HG02610 (cell line): ENCODE data around the gene NCLN.
"Not testable (repeated sequence)": the region's sequence is repeated elsewhere in the genome, so short reads cannot be mapped to it uniquely, and the experiment has no call there.

Source experiments
- ATAC-seq: cut with Tn5 transposase; IDR thresholded peaks from one replicate; pipeline ENCODE4 v1.9.1; 2021; ENCODE audit warnings: mild to moderate bottlenecking, moderate library complexity; ENCODE audit not compliant: unreplicated experiment

NCLN gene

DNA sequence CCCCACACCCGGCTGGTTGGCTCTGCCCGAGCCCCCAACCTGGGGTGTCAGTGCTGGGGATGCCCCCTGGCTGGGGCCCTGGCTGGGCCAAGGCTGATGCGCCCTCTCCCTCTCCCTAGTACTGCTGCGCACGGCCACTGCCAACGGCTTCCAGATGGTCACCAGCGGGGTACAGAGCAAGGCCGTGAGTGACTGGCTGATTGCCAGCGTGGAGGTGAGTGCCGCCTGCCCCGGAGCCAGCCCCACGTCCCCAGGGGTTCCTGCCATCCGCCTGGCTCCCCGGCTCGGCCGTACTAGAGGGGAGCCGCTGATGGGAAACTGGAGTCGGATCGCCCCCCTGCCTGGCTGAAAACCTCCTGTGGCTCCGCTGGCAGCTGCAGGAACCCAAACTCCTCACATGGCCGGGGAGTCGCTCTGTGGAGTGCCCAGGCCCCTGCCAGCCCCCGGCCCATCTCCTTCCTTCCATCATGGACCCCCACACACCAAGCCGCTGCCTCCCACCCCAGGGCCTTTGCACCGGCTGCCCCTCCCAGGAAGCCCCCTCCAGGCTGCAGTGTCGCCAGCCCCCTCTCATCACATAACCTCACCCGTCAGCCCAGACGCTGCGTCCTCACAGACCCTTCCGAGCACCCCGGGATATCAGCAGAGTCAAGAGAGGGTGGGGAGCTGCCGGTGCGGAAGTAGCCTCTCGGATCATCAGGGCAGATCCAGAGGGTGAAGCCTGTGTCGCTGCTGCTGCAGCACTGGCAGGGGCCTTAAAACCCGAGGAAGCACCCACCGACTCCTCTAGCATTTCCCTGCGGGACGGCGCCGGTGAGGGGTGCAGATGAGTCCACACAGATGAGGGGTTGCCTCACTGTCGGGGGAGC lies 10.6 kb downstream of the NCLN start:
- ATAC-seq, result no peak

- ATAC-seq, result no peak
Observed at GRCh38 chr19:3196933-3197205, 11.1 kb downstream of the NCLN start.

DNA sequence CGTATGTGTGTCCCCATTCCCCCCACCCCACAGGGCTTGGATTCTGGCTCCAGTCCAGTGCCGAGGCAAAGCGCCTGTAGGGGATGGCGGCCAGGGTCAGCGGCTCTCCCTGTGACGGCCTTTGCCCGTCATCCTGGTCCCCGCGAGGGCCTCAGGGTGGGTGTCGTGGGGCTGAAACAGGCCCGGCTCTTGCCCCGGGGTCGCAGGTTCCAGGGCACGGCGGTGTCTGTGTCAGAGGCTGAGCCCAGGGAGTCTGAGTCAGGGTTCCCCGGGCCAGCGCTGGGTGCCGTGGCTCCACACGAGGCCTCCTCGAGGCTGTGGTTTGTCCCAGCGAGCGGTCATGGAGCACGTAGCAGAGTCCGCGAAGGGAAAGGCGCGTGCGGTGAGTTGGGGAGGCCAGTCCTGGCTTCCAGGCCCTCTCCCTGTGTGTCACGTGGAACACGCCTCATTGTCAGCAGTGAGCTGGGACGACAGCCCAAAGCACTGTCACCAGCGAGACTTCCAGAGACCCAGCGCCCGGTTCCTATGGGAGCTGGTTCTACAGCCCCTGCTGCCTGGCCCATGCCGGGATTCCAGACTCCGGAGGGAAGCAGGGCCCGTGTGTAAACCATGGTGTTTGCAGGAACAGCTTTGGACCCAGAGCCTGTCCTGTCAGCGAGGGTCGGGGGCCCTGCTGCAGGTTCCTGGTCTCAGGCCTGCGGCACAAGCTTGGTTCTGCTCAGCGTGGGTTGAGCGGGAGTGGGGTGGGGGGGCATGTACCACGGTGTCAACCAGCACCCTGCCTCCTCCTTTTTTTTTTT lies 13.4 kb downstream of the NCLN start:
- no peak for ATAC-seq

GRCh38 chr19:3201072-3201700 lies 15.5 kb downstream of the NCLN start:
- ATAC-seq, result no peak

DNA sequence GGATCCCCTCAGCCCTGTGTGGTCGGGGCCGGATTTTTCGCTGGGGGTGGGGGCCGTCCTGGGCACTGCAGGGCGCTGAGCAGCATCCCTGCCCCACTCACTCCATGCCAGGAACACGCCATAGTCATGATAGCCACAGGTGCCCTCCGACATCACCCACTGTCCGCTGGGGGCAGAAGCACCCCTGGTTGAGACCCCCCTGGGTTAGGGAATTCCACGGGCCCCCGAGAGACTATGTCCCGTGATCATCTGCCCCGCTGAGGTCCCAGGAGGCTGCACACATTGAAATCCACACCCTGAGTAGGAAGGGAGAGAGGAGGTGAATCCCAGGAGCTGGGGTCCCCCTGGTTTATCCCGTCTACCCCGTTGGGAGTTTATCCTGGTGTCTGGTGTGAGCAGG lies 16.2 kb downstream of the NCLN start:
- ATAC-seq, result no peak

DNA sequence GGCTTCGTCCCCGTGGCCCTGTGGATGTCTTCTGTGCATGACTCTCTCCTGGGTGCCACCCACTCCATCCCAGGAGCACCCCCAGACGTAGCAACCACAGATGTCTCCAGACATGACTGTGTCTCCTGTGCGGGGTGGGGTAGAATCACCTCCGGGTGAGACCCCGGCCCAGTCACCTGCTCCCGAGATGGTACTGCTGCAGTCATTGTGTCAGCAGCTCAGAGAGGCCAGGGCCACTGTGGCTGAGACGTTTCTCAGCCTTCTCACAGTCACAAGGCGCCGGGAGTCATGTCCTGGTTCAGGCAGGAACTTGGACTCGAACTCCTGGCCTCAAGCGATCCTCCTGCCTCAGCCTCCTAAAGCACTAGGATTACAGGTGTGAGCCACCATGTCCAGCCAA lies 16.6 kb downstream of the NCLN start:
- ATAC-seq, result no peak

GRCh38 chr19:3202895-3203294 lies 17.2 kb downstream of the NCLN start:
- ATAC-seq, result not testable (repeated sequence)

DNA sequence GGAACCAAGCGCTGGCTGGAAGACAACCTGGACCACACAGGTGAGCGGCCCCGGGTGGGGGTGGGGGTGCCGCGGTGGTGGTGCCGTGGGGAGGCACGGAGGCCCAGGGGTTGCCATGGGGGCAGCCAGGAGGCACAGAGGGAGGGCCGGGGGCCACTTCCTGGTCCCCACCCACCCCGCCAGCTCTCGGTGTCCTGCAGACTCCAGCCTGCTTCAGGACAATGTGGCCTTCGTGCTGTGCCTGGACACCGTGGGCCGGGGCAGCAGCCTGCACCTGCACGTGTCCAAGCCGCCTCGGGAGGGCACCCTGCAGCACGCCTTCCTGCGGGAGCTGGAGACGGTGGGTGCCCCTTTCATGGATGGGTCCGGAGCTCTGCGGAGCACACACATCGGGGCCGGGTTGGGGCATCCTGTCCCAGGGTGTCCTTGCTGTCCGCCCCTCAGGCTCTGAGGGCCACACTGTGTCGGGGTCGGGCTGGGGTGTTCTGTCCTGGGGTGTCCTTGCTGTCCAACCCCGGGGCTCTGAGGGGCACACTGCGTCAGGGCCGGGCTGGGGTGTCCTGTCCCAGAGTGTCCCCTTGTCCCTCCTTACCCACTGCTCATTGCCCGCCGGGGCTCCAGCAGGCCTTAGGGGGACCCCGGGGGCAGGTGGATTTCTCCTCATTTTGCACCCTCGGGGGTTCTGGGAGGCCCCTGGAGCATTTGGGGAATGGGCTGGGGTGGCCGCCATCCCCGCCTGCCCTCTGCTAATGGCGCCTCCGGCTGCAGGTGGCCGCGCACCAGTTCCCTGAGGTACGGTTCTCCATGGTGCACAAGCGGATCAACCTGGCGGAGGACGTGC lies 18.3 kb downstream of the NCLN start:
- no peak for ATAC-seq

- no peak for ATAC-seq
Observed at GRCh38 chr19:3204646-3205275, 19.0 kb downstream of the NCLN start.

DNA sequence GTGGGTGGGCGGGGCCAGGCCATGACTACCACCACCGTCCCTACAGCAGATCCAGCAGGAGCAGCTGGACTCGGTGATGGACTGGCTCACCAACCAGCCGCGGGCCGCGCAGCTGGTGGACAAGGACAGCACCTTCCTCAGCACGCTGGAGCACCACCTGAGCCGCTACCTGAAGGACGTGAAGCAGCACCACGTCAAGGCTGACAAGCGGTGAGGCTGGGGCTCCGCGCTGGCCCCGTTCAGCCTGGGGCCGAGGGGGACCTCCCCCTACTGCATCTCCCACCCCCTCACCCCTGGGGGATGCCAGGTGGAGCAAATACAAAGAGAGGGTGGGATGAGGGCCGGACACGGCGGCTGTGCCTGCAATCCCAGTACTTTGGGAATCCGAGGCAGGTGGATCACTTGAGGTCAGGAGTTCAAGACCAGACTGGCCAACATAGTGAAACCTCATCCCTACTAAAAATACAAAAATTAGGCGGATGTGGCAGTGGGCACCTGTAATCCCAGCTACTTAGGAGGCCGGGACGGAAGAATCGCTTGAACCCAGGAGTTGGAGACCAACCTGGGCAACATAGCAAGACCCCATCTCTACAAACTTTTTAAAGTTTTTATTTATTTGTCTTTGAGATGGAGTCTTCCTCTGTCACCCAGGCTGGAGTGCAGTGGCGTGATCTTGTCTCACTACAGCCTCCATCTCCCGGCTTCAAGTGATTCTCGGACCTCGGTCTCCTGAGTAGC lies 20.7 kb downstream of the NCLN start:
- ATAC-seq, result no peak

GRCh38 chr19:3207461-3208242 lies 21.9 kb downstream of the NCLN start:
- no peak for ATAC-seq

GRCh38 chr19:3208317-3209207 lies 22.8 kb downstream of the NCLN start:
- ATAC-seq, result no peak

DNA sequence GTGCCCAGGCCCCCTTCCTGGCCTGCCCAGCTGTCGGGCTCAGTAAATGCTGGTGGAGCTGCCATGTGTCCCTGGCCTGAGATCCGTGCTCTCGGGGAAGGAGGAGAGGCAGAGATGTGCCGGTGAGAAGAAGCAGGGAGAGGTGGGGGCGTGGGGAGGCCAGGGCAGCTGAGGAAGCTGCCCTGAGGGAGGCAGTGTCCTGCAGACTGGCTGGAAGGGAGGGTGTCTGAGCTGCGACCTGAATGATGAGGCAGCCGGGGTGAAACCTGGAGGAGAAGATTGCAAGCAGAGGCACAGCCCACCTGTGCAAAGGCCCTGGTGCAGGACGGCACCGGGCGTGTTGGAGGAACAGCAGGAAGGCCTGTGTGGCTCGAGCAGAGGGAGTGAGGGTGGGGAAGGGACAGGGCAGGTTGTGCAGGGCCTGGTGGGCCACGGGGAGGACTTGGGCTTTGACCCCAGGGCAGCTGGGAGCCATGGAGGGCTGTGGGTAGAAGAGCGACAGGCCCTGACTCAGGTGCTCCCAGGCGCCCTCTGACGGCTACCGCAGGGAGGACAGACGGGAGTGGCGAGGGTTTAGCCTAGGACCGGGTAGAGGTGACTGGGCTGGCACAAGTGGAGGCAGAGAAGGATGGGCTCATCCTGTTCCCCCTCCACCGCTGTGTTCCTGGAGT lies 24.8 kb downstream of the NCLN start:
- no peak for ATAC-seq

DNA sequence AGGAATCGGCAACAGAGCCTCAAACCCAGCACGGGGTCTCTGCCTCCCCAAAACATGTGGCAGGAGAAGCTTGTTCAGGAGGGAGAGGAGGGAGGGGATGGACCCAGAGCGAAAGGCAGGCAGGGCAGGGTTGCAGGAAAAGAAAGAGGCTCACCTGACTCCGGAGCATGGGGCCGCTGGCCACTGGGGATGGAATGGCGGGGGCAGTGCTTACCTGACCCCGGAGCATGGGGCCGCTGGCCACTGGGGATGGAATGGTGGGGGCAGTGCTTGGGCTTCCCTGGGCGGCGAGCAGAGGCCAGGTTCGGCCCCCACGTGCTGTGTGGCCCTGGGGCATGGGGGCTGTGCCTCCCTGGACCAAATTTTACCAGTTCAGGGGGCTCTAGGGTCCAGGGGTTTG lies 25.5 kb downstream of the NCLN start:
- ATAC-seq, result no peak

DNA sequence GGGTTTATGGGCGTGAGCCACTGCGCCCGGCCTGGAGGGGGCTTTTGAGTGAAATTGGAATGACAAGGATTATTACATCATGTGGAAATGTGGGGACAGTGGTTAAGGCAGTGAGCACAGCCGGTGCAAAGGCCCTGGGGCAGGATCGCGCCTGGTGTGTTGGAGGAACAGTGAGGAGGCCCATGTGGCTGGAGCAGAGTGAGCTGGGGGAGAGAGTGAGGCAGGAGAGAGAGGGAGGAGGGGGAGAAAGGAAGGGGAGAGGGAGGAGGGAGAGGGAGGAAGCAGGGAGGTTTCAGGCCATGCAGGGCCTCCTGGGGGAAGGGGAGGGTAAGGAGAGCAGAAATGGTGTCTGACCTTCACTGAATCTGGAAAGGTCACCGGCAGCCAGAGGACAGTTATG lies 27.4 kb downstream of the NCLN start:
- ATAC-seq, result no peak

GRCh38 chr19:3216874-3217273 lies 31.1 kb downstream of the NCLN start:
- ATAC-seq, result no peak

GRCh38 chr19:3220576-3220975 lies 34.8 kb downstream of the NCLN start:
- no peak for ATAC-seq

- not testable (repeated sequence) for ATAC-seq
Observed at GRCh38 chr19:3221576-3221975, 35.8 kb downstream of the NCLN start.
